ENCODE data around the gene GSTM3.

- no peak for TF ChIP-seq CTCF (IDR thresholded peaks at IDR 0.05; ENCODE audit: low read depth, low read length)
- TF ChIP-seq POLR2A (IDR thresholded peaks at IDR 0.05; ENCODE audit: extremely low read depth, insufficient read length) = no peak
- TF ChIP-seq MYC (IDR thresholded peaks at IDR 0.05; ENCODE audit: low read depth, low read length) = no peak
These were observed 24.6 kb upstream of the GSTM3 start for GRCh38 chr1:109765483-109765815.

All from NB4 (cell line).